ENCODE data around the gene PKD2L2. TPM values are rescaled to one million over a fixed set of nuclear protein-coding genes. Genes with fewer than 3 reads are reported as not detected.

PKD2L2 gene
- total RNA-seq, 2 experiments from 2014 or later, result not detected

- POLR2A ChIA-PET, result interaction anchor here (0.6 to 1.3 kb wide), 3 partner anchors 14 to 1600 kb away, joined by 3 read pairs; no protein-coding TSS in a partner anchor
- TF ChIP-seq CTCF (conservative IDR thresholded peaks at IDR 0.05; ENCODE audit: low read length) (no peak), EZH2phosphoT487 (IDR thresholded peaks at IDR 0.05; ENCODE audit: borderline replicate concordance, low read depth, low read length) (no peak)
- no peaks in the 10 kb centered on the region for H3K4me1 ChIP-seq (ENCODE audit: insufficient read depth, low read length, poor library complexity, severe bottlenecking)
- no peak overlapping the region for H3K4me3 ChIP-seq (ENCODE audit: low read depth, low read length, poor library complexity, severe bottlenecking)
- H3K27ac ChIP-seq (ENCODE audit: low read depth, low read length, poor library complexity, severe bottlenecking), result no peak overlapping the region
- no peaks in the 10 kb centered on the region for H3K9me3 ChIP-seq (ENCODE audit: low read length)
- H4K20me1 ChIP-seq (ENCODE audit: insufficient read depth, low read length), result no peaks in the 10 kb centered on the region; the same call in 1 of the 2 replicates
- no peaks in the 10 kb centered on the region for H3K9me2 ChIP-seq (ENCODE audit: insufficient read depth, low read length)
- H3K4me2 ChIP-seq (ENCODE audit: low read length), result no peak overlapping the region
- CTCF ChIA-PET (ENCODE audit: unreplicated experiment), result no interaction called here
- intact Hi-C loops (cut with micrococcal nuclease; ENCODE audit: unreplicated experiment), result no loop called here
- H3K36me3 ChIP-seq (ENCODE audit: insufficient read depth, low read length), result peaks cover 32% of the 10 kb centered on the region
- no TSS peak for BruUV-seq (replicated peaks)
- H3K79me2 ChIP-seq (ENCODE audit: insufficient read depth, low read depth, low read length), result no peaks in the 10 kb centered on the region
- DNase-seq (ENCODE audit: low spot score), result no peak
- no peak overlapping the region for H2AFZ ChIP-seq (ENCODE audit: low read length)
Observed at GRCh38 chr5:137935190-137935589, 45.9 kb downstream of the PKD2L2 start.

GRCh38 chr5:137935694-137936093 lies 46.4 kb downstream of the PKD2L2 start:
- no TSS peak for BruUV-seq (replicated peaks)
- POLR2A ChIA-PET, result interaction anchor here (0.6 to 1.3 kb wide), 4 partner anchors 11 to 1600 kb away, joined by 3 read pairs; no protein-coding TSS in a partner anchor

More at GRCh38 chr5:137935694-137936093, 46.4 kb downstream of the PKD2L2 start:
- no peaks in the 10 kb centered on the region for H3K4me1 ChIP-seq (ENCODE audit: insufficient read depth, low read length, poor library complexity, severe bottlenecking)
- CTCF ChIA-PET (ENCODE audit: unreplicated experiment), result no interaction called here
- no peak for TF ChIP-seq EZH2phosphoT487 (IDR thresholded peaks at IDR 0.05; ENCODE audit: borderline replicate concordance, low read depth, low read length)
- no peak for TF ChIP-seq CTCF (conservative IDR thresholded peaks at IDR 0.05; ENCODE audit: low read length)
- peaks cover 37% of the 10 kb centered on the region for H3K36me3 ChIP-seq (ENCODE audit: insufficient read depth, low read length)
- H3K4me3 ChIP-seq (ENCODE audit: low read depth, low read length, poor library complexity, severe bottlenecking), result no peak overlapping the region
- no peak for DNase-seq (ENCODE audit: low spot score)
- no peak overlapping the region for H2AFZ ChIP-seq (ENCODE audit: low read length)
- no peaks in the 10 kb centered on the region for H3K9me2 ChIP-seq (ENCODE audit: insufficient read depth, low read length)
- intact Hi-C loops (cut with micrococcal nuclease; ENCODE audit: unreplicated experiment), result no loop called here
- no peak overlapping the region for H3K27ac ChIP-seq (ENCODE audit: low read depth, low read length, poor library complexity, severe bottlenecking)
- no peaks in the 10 kb centered on the region; the same call in 1 of the 2 replicates for H4K20me1 ChIP-seq (ENCODE audit: insufficient read depth, low read length)
- no peak overlapping the region for H3K4me2 ChIP-seq (ENCODE audit: low read length)
- H3K79me2 ChIP-seq (ENCODE audit: insufficient read depth, low read depth, low read length), result no peaks in the 10 kb centered on the region
- H3K9me3 ChIP-seq (ENCODE audit: low read length), result no peaks in the 10 kb centered on the region

Measured in OCI-LY7 (cell line).